ENCODE results near the gene HADH.
A peak's percentile ranks its signal among the peaks of the same experiment; 100 is the strongest.

HADH gene

GRCh38 chr4:107977482-107977881 lies 12.2 kb upstream of the HADH start:
- no peaks in the 10 kb centered on the region for H3K36me3 ChIP-seq (ENCODE audit: control insufficient read depth in 1 of 2, insufficient read depth in 2 of 2, low read length in 2 of 2)
- H3K4me3 ChIP-seq (ENCODE audit: low read depth in 1 of 2, low read length in 2 of 2) = no peak overlapping the region

GRCh38 chr4:107977966-107978705 lies 11.6 kb upstream of the HADH start:
- Histone ChIP-seq H3K27ac (ENCODE audit: low read length) (no peak overlapping the region), H3K36me3 (ENCODE audit: control insufficient read depth in 1 of 2, insufficient read depth in 2 of 2, low read length in 2 of 2) (no peaks in the 10 kb centered on the region), H3K4me1 (ENCODE audit: control insufficient read depth in 1 of 2, insufficient read depth in 2 of 2, low read length in 2 of 2) (no peaks in the 10 kb centered on the region), H3K9me3 (ENCODE audit: control insufficient read depth in 1 of 2, low read length in 2 of 2) (peaks cover 0 to 8% of the 10 kb centered on the region in 2 donors), H3K4me3 (ENCODE audit: low read depth in 1 of 2, low read length in 2 of 2) (no peak overlapping the region), H3K27me3 (ENCODE audit: low read depth, low read length) (no peaks in the 10 kb centered on the region)

More at GRCh38 chr4:107977482-107977881, 12.2 kb upstream of the HADH start:
- no peak overlapping the region for H3K27ac ChIP-seq (ENCODE audit: low read length)
- no peaks in the 10 kb centered on the region for H3K27me3 ChIP-seq (ENCODE audit: low read depth, low read length)
- peaks cover 0 to 8% of the 10 kb centered on the region in 2 donors for H3K9me3 ChIP-seq (ENCODE audit: control insufficient read depth in 1 of 2, low read length in 2 of 2)
- H3K4me1 ChIP-seq (ENCODE audit: control insufficient read depth in 1 of 2, insufficient read depth in 2 of 2, low read length in 2 of 2) = no peaks in the 10 kb centered on the region

- H3K4me1 ChIP-seq (ENCODE audit: control insufficient read depth in 1 of 2, insufficient read depth in 2 of 2, low read length in 2 of 2) = no peaks in the 10 kb centered on the region
- peaks cover 0 to 8% of the 10 kb centered on the region in 2 donors for H3K9me3 ChIP-seq (ENCODE audit: control insufficient read depth in 1 of 2, low read length in 2 of 2)
- no peaks in the 10 kb centered on the region for H3K27me3 ChIP-seq (ENCODE audit: low read depth, low read length)
- no peak overlapping the region for H3K27ac ChIP-seq (ENCODE audit: low read length)
- no peaks in the 10 kb centered on the region for H3K36me3 ChIP-seq (ENCODE audit: control insufficient read depth in 1 of 2, insufficient read depth in 2 of 2, low read length in 2 of 2)
- no peak overlapping the region for H3K4me3 ChIP-seq (ENCODE audit: low read depth in 1 of 2, low read length in 2 of 2)
Observed at GRCh38 chr4:107978716-107979451, 10.8 kb upstream of the HADH start.

GRCh38 chr4:107987916-107988762 lies 1.6 kb upstream of the HADH start:
- Histone ChIP-seq H3K9me3 (ENCODE audit: control insufficient read depth in 1 of 2, low read length in 2 of 2) (no peaks in the 10 kb centered on the region), H3K27me3 (ENCODE audit: low read depth, low read length) (no peaks in the 10 kb centered on the region), H3K27ac (ENCODE audit: low read length) (peak overlapping the region; percentile 86), H3K4me3 (ENCODE audit: low read depth in 1 of 2, low read length in 2 of 2) (peak overlapping the region; percentile 66 to 89), H3K36me3 (ENCODE audit: control insufficient read depth in 1 of 2, insufficient read depth in 2 of 2, low read length in 2 of 2) (no peaks in the 10 kb centered on the region), H3K4me1 (ENCODE audit: control insufficient read depth in 1 of 2, insufficient read depth in 2 of 2, low read length in 2 of 2) (peaks cover 7 to 24% of the 10 kb centered on the region in 2 donors)

GRCh38 chr4:107988763-107989035 lies 990 bp upstream of the HADH start:
- Histone ChIP-seq H3K27me3 (ENCODE audit: low read depth, low read length) (no peaks in the 10 kb centered on the region), H3K9me3 (ENCODE audit: control insufficient read depth in 1 of 2, low read length in 2 of 2) (no peaks in the 10 kb centered on the region), H3K36me3 (ENCODE audit: control insufficient read depth in 1 of 2, insufficient read depth in 2 of 2, low read length in 2 of 2) (no peaks in the 10 kb centered on the region), H3K4me3 (ENCODE audit: low read depth in 1 of 2, low read length in 2 of 2) (peak overlapping the region; percentile 66 to 89), H3K4me1 (ENCODE audit: control insufficient read depth in 1 of 2, insufficient read depth in 2 of 2, low read length in 2 of 2) (peaks cover 7 to 24% of the 10 kb centered on the region in 2 donors), H3K27ac (ENCODE audit: low read length) (peak overlapping the region; percentile 86)

- peaks cover 7 to 24% of the 10 kb centered on the region in 2 donors for H3K4me1 ChIP-seq (ENCODE audit: control insufficient read depth in 1 of 2, insufficient read depth in 2 of 2, low read length in 2 of 2)
- H3K36me3 ChIP-seq (ENCODE audit: control insufficient read depth in 1 of 2, insufficient read depth in 2 of 2, low read length in 2 of 2) = no peaks in the 10 kb centered on the region
- no peaks in the 10 kb centered on the region for H3K27me3 ChIP-seq (ENCODE audit: low read depth, low read length)
- peak overlapping the region; percentile 86 for H3K27ac ChIP-seq (ENCODE audit: low read length)
- H3K9me3 ChIP-seq (ENCODE audit: control insufficient read depth in 1 of 2, low read length in 2 of 2) = no peaks in the 10 kb centered on the region
- H3K4me3 ChIP-seq (ENCODE audit: low read depth in 1 of 2, low read length in 2 of 2) = peak overlapping the region; percentile 66 to 89
Observed at GRCh38 chr4:107989162-107989536, 540 bp upstream of the HADH start.

GRCh38 chr4:107991945-107992630 lies 2.4 kb downstream of the HADH start:
- H3K36me3 ChIP-seq (ENCODE audit: control insufficient read depth in 1 of 2, insufficient read depth in 2 of 2, low read length in 2 of 2) = no peaks in the 10 kb centered on the region
- no peaks in the 10 kb centered on the region for H3K9me3 ChIP-seq (ENCODE audit: control insufficient read depth in 1 of 2, low read length in 2 of 2)
- no peaks in the 10 kb centered on the region for H3K27me3 ChIP-seq (ENCODE audit: low read depth, low read length)
- H3K4me3 ChIP-seq (ENCODE audit: low read depth in 1 of 2, low read length in 2 of 2) = peak overlapping the region; percentile 27 to 33
- H3K27ac ChIP-seq (ENCODE audit: low read length) = peak overlapping the region; percentile 39
- peaks cover 7 to 24% of the 10 kb centered on the region in 2 donors for H3K4me1 ChIP-seq (ENCODE audit: control insufficient read depth in 1 of 2, insufficient read depth in 2 of 2, low read length in 2 of 2)

GRCh38 chr4:107993969-107994368 lies 4.3 kb downstream of the HADH start:
- no peaks in the 10 kb centered on the region for H3K27me3 ChIP-seq (ENCODE audit: low read depth, low read length)
- no peak overlapping the region for H3K27ac ChIP-seq (ENCODE audit: low read length)
- H3K36me3 ChIP-seq (ENCODE audit: control insufficient read depth in 1 of 2, insufficient read depth in 2 of 2, low read length in 2 of 2) = no peaks in the 10 kb centered on the region
- H3K9me3 ChIP-seq (ENCODE audit: control insufficient read depth in 1 of 2, low read length in 2 of 2) = no peaks in the 10 kb centered on the region
- H3K4me1 ChIP-seq (ENCODE audit: control insufficient read depth in 1 of 2, insufficient read depth in 2 of 2, low read length in 2 of 2) = peaks cover 3 to 20% of the 10 kb centered on the region in 2 donors
- no peak overlapping the region for H3K4me3 ChIP-seq (ENCODE audit: low read depth in 1 of 2, low read length in 2 of 2)

- Histone ChIP-seq H3K36me3 (ENCODE audit: control insufficient read depth in 1 of 2, insufficient read depth in 2 of 2, low read length in 2 of 2) (no peaks in the 10 kb centered on the region), H3K27me3 (ENCODE audit: low read depth, low read length) (no peaks in the 10 kb centered on the region), H3K4me3 (ENCODE audit: low read depth in 1 of 2, low read length in 2 of 2) (no peak overlapping the region), H3K9me3 (ENCODE audit: control insufficient read depth in 1 of 2, low read length in 2 of 2) (no peaks in the 10 kb centered on the region), H3K27ac (ENCODE audit: low read length) (no peak overlapping the region), H3K4me1 (ENCODE audit: control insufficient read depth in 1 of 2, insufficient read depth in 2 of 2, low read length in 2 of 2) (peaks cover 0 to 17% of the 10 kb centered on the region in 2 donors)
Observed at GRCh38 chr4:107994894-107995293, 5.2 kb downstream of the HADH start.

- Histone ChIP-seq H3K27me3 (ENCODE audit: low read depth, low read length) (no peaks in the 10 kb centered on the region), H3K4me3 (ENCODE audit: low read depth in 1 of 2, low read length in 2 of 2) (no peak overlapping the region), H3K27ac (ENCODE audit: low read length) (peak overlapping the region; percentile 35), H3K36me3 (ENCODE audit: control insufficient read depth in 1 of 2, insufficient read depth in 2 of 2, low read length in 2 of 2) (peaks cover 0 to 7% of the 10 kb centered on the region in 2 donors), H3K9me3 (ENCODE audit: control insufficient read depth in 1 of 2, low read length in 2 of 2) (no peaks in the 10 kb centered on the region), H3K4me1 (ENCODE audit: control insufficient read depth in 1 of 2, insufficient read depth in 2 of 2, low read length in 2 of 2) (peaks cover 0 to 7% of the 10 kb centered on the region in 2 donors)
Observed at GRCh38 chr4:107996949-107997788, 7.5 kb downstream of the HADH start.
